PC-3 (cell line): ENCODE results near the gene PAIP2. TPM values are rescaled to one million over a fixed set of nuclear protein-coding genes. Genes with fewer than 3 reads are reported as not detected.

Experiments
- ATAC-seq: fragments of 200-7000 bp; cut with Tn5 transposase; 2 replicates; pipeline ENCODE4 v1.9.1; 2020; ENCODE audit warnings: mild to moderate bottlenecking, moderate library complexity
- BruUV-seq: library from RNA; stranded (reverse); fragments of 400-500 nt; replicated peaks from 2 replicates; lab custom pipeline; 2021; lab: Mats Ljungman, UMichigan
- CTCF ChIA-PET: fragments of 300-600 bp; sonication (Branson Sonifier 250); formaldehyde crosslinking; loops from one replicate; lab custom pipeline; 2022; ENCODE audit warnings: antibody characterized with exemption; lab: Charles Lee
- POLR2A ChIA-PET: fragments of 300-600 bp; sonication (Branson Sonifier 250); formaldehyde crosslinking; loops from one replicate; lab custom pipeline; 2022; ENCODE audit warnings: antibody characterized with exemption; ENCODE audit not compliant: unreplicated experiment; lab: Charles Lee
- DNase-seq: peaks from one replicate; pipeline ENCODE4 v3.0.0-alpha.2; 2015
- H2AFZ ChIP-seq: fragments of 300-600 bp; sonication (generic); 2 replicates; pipeline ENCODE4 v1.6.0; 2016; ENCODE audit warnings: antibody characterized with exemption, low read length
- H3F3A ChIP-seq: fragments of 300-600 bp; sonication (generic); one replicate; pipeline ENCODE4 v1.6.0; 2017; ENCODE audit warnings: antibody characterized with exemption, low read length, control low read depth, mild to moderate bottlenecking; ENCODE audit not compliant: unreplicated experiment
- H3K27ac ChIP-seq: fragments of 300-600 bp; sonication (generic); 2 replicates; pipeline ENCODE4 v1.5.1; 2016; ENCODE audit warnings: mild to moderate bottlenecking, low read length
- H3K27me3 ChIP-seq: fragments of 300-600 bp; sonication (generic); 2 replicates; pipeline ENCODE4 v1.6.1; 2016; ENCODE audit warnings: low read length, mixed read lengths
- H3K36me3 ChIP-seq: fragments of 300-600 bp; sonication (generic); 2 replicates; pipeline ENCODE4 v1.6.1; 2016; ENCODE audit warnings: low read depth, mixed run types, low read length, mixed read lengths
- H3K4me1 ChIP-seq: fragments of 300-600 bp; sonication (generic); 2 replicates; pipeline ENCODE4 v1.5.1; 2016; ENCODE audit warnings: low read length; ENCODE audit not compliant: insufficient read depth
- H3K4me2 ChIP-seq: fragments of 300-600 bp; sonication (generic); 2 replicates; pipeline ENCODE4 v1.6.0; 2016; ENCODE audit warnings: low read length
- H3K4me3 ChIP-seq: fragments of 300-600 bp; sonication (generic); 2 replicates; pipeline ENCODE4 v1.5.1; 2016; ENCODE audit warnings: mild to moderate bottlenecking, low read length, mixed read lengths
- H3K79me2 ChIP-seq: fragments of 300-600 bp; sonication (generic); 2 replicates; pipeline ENCODE4 v1.6.1; 2017; ENCODE audit warnings: low read length, mixed read lengths
- H3K9ac ChIP-seq: fragments of 300-600 bp; sonication (generic); 2 replicates; pipeline ENCODE4 v1.6.0; 2016; ENCODE audit warnings: mild to moderate bottlenecking, low read length
- H3K9me2 ChIP-seq: fragments of 300-600 bp; sonication (generic); replicated peaks from 2 replicates; pipeline ENCODE4 v1.6.1; 2016; ENCODE audit warnings: mixed run types, low read length, mixed read lengths
- H3K9me3 ChIP-seq: fragments of 300-600 bp; sonication (generic); 2 replicates; pipeline ENCODE4 v1.6.1; 2016; ENCODE audit warnings: low read length, mixed read lengths
- H4K20me1 ChIP-seq: fragments of 300-600 bp; sonication (generic); 2 replicates; pipeline ENCODE4 v1.6.1; 2016; ENCODE audit warnings: low read length, mixed read lengths
- EZH2 ChIP-seq: fragments of 300-600 bp; sonication (generic); IDR thresholded peaks from one replicate; pipeline ENCODE4 v1.6.1; 2017; ENCODE audit warnings: antibody characterized with exemption, mild to moderate bottlenecking, low read length; ENCODE audit not compliant: unreplicated experiment
- EZH2phosphoT487 ChIP-seq: fragments of 300-600 bp; sonication (generic); IDR thresholded peaks from 2 replicates; pipeline ENCODE4 v1.6.1; 2018; ENCODE audit warnings: mild to moderate bottlenecking, antibody characterized with exemption, low read length, borderline replicate concordance
- intact Hi-C: fragments of 100-400 bp; cut with micrococcal nuclease; formaldehyde crosslinking; loops from 2 replicates; pipeline ENCODE4 v1.9.0; 2023
- total RNA-seq: library from RNA; depleted of rRNA; stranded (reverse); fragments of >200 nt; gene quantifications from 2 replicates; pipeline ENCODE4 v1.2.3, GENCODE V29; 2014
- TF ChIP-seq, protein P1 (sequence below): fragments of 300-600 bp; sonication (generic); conservative IDR thresholded peaks from 2 replicates; pipeline ENCODE4 v1.5.1; 2017; ENCODE audit warnings: antibody characterized with exemption, low read depth, mild to moderate bottlenecking, low read length

Gene PAIP2
- total RNA-seq, 1 experiment from 2014 or later, result 35.1 TPM

DNA sequence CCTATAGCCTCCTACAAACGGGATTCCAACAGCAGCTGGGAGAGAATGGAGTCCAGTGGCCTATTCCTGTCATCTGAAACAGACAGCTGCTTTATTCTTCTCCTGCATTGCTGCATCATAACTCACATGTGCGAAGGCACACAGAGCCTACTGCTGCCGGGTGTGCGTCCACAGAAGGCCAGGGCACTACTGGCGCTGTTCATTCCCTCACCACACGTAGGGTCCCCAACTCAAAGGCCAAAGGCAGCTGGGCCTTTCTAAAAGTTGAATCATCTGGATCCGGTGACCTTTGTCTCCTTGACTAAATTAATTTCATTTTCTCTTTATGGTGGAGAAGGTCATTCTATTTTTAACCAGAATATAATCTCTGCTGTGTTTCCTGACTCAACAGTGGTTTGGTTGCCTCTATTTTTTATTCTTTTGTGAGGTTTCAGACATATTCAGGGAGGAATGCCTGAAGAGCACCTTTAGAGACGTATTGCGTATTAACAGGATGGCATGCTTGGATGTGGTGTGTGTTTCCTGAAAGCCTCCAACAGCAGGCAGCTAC, 73.0 kb downstream of the PAIP2 start:
- no peak overlapping the region for H2AFZ ChIP-seq
- no peaks in the 10 kb centered on the region for H3K9me2 ChIP-seq
- no peaks in the 10 kb centered on the region for H3K27me3 ChIP-seq
- TF ChIP-seq, protein P1, sequence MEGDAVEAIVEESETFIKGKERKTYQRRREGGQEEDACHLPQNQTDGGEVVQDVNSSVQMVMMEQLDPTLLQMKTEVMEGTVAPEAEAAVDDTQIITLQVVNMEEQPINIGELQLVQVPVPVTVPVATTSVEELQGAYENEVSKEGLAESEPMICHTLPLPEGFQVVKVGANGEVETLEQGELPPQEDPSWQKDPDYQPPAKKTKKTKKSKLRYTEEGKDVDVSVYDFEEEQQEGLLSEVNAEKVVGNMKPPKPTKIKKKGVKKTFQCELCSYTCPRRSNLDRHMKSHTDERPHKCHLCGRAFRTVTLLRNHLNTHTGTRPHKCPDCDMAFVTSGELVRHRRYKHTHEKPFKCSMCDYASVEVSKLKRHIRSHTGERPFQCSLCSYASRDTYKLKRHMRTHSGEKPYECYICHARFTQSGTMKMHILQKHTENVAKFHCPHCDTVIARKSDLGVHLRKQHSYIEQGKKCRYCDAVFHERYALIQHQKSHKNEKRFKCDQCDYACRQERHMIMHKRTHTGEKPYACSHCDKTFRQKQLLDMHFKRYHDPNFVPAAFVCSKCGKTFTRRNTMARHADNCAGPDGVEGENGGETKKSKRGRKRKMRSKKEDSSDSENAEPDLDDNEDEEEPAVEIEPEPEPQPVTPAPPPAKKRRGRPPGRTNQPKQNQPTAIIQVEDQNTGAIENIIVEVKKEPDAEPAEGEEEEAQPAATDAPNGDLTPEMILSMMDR, result no peak
- TF ChIP-seq EZH2 (no peak), EZH2phosphoT487 (no peak)
- intact Hi-C loops, result no loop called here
- CTCF ChIA-PET, result no interaction called here
- H3K9ac ChIP-seq, result no peak overlapping the region
- no peak overlapping the region for H3K4me3 ChIP-seq
- ATAC-seq, result no peak
- H3K27ac ChIP-seq, result no peak overlapping the region
- H3K79me2 ChIP-seq, result no peaks in the 10 kb centered on the region
- H3K36me3 ChIP-seq, result no peaks in the 10 kb centered on the region
- DNase-seq, result no peak
- no TSS peak for BruUV-seq
- POLR2A ChIA-PET, result no interaction called here
- H3K9me3 ChIP-seq, result no peaks in the 10 kb centered on the region
- H3K4me2 ChIP-seq, result no peak overlapping the region
- H3K4me1 ChIP-seq, result no peaks in the 10 kb centered on the region
- no peaks in the 10 kb centered on the region for H3F3A ChIP-seq
- no peaks in the 10 kb centered on the region for H4K20me1 ChIP-seq

DNA sequence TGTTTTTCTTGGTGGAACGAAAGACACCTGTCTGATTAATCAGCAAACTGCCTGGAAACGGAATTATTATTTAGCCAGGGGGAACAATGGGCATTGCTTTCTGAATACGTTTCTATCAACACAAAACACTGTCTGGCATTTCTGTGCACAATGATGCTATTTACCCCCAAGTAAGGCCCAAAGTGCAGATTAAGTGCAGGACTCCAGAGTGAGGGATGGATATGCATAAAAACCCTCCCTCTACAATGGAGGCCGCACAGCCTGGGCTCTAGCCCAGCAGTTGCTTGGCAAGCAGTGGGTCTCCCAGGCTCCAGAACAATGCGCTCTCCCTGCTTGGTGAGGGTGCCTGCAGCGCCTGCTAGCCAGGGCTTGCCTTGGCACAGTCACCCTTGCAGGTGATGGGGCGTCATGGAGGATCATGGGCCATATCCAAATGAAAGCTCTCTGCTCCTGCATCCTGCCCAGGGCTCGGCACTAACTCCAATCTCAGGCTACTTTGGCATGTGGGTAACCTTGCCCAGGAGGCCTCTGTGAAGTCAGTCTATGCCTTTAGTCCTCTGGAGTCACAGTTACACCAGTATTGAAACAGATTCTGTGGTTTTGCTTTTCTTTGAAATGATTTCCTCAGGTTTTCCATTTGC, 73.7 kb downstream of the PAIP2 start:
- H3K27ac ChIP-seq, result no peak overlapping the region
- ChIA-PET CTCF (no interaction called here), POLR2A (no interaction called here)
- no peak overlapping the region for H2AFZ ChIP-seq
- DNase-seq, result no peak
- no peak overlapping the region for H3K9ac ChIP-seq
- intact Hi-C loops, result no loop called here
- no peaks in the 10 kb centered on the region for H3K79me2 ChIP-seq
- no peak overlapping the region for H3K4me2 ChIP-seq
- H3K27me3 ChIP-seq, result no peaks in the 10 kb centered on the region
- H4K20me1 ChIP-seq, result no peaks in the 10 kb centered on the region
- no peaks in the 10 kb centered on the region for H3F3A ChIP-seq
- no TSS peak for BruUV-seq
- TF ChIP-seq EZH2phosphoT487 (no peak), EZH2 (no peak)
- TF ChIP-seq, protein P1, result no peak
- ATAC-seq, result no peak
- no peaks in the 10 kb centered on the region for H3K9me3 ChIP-seq
- no peaks in the 10 kb centered on the region for H3K9me2 ChIP-seq
- no peak overlapping the region for H3K4me3 ChIP-seq
- no peaks in the 10 kb centered on the region for H3K36me3 ChIP-seq
- no peaks in the 10 kb centered on the region for H3K4me1 ChIP-seq

DNA sequence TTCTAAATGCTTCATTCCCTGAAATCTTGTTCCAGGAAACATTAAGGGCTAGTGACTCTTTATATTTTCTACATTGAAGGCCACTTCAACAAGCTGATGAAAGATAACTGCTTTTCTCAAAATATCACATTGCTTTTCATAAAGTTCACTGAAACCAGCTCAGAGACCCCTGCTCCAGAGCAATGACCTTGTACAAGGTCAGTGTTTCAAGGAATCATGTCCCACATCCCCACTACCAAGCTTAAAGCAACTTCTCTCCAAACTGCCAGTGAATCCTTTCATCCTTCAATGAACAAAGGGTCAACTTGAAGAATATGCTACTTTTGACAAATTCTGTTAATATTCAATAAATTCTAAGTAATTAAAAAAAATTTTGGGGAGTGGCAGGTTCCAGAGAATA, 74.2 kb downstream of the PAIP2 start:
- BruUV-seq, result no TSS peak
- H3K4me1 ChIP-seq, result no peaks in the 10 kb centered on the region
- H3K27ac ChIP-seq, result no peak overlapping the region
- H3K79me2 ChIP-seq, result no peaks in the 10 kb centered on the region
- H3K36me3 ChIP-seq, result no peaks in the 10 kb centered on the region
- ChIA-PET CTCF (no interaction called here), POLR2A (interaction anchor here (0.5 kb wide), 1 partner anchor 14 kb away, joined by 3 read pairs; no protein-coding TSS in a partner anchor)
- no peak overlapping the region for H2AFZ ChIP-seq
- TF ChIP-seq, protein P1, result no peak
- no peak for TF ChIP-seq EZH2
- H3F3A ChIP-seq, result no peaks in the 10 kb centered on the region
- no peaks in the 10 kb centered on the region for H4K20me1 ChIP-seq
- DNase-seq (no peak), ATAC-seq (no peak)
- no peak overlapping the region for H3K4me3 ChIP-seq
- intact Hi-C loops, result no loop called here
- no peaks in the 10 kb centered on the region for H3K9me2 ChIP-seq
- no peaks in the 10 kb centered on the region for H3K9me3 ChIP-seq
- no peaks in the 10 kb centered on the region for H3K27me3 ChIP-seq
- no peak overlapping the region for H3K4me2 ChIP-seq
- no peak overlapping the region for H3K9ac ChIP-seq
